Loucy (cell line): Measurements from ENCODE around the gene DNAAF8.

Experiments
- H2AFZ ChIP-seq: fragments of 200-600 bp; sonication (generic); 2 replicates; pipeline ENCODE4 v1.6.0; 2016; ENCODE audit warnings: antibody characterized with exemption, mild to moderate bottlenecking, low read length, moderate library complexity
- H3F3A ChIP-seq: fragments of 200-600 bp; 2 replicates; pipeline ENCODE4 v1.6.0; 2016; ENCODE audit warnings: antibody characterized with exemption, low read depth, mild to moderate bottlenecking
- H3K27me3 ChIP-seq: fragments of 200-600 bp; sonication (generic); 2 replicates; pipeline ENCODE4 v1.6.1; 2014; ENCODE audit warnings: low read length, mild to moderate bottlenecking; ENCODE audit not compliant: insufficient read depth, poor library complexity, severe bottlenecking
- H3K36me3 ChIP-seq: fragments of 200-600 bp; sonication (generic); 2 replicates; pipeline ENCODE4 v1.6.1; 2016; ENCODE audit warnings: low read length; ENCODE audit not compliant: insufficient read depth
- H3K4me1 ChIP-seq: fragments of 200-600 bp; sonication (generic); 2 replicates; pipeline ENCODE4 v1.5.1; 2014; ENCODE audit warnings: low read length, mild to moderate bottlenecking; ENCODE audit not compliant: insufficient read depth, poor library complexity, severe bottlenecking
- H3K4me2 ChIP-seq: fragments of 200-600 bp; sonication (generic); 2 replicates; pipeline ENCODE4 v1.6.0; 2014; ENCODE audit warnings: antibody characterized with exemption, low read length, low read depth, mild to moderate bottlenecking; ENCODE audit not compliant: poor library complexity, severe bottlenecking
- H3K4me3 ChIP-seq: fragments of 200-600 bp; sonication (generic); 2 replicates; pipeline ENCODE4 v1.5.1; 2014; ENCODE audit warnings: low read length, mild to moderate bottlenecking, mixed read lengths; ENCODE audit not compliant: poor library complexity, severe bottlenecking
- H3K79me2 ChIP-seq: fragments of 200-600 bp; sonication (generic); 2 replicates; pipeline ENCODE4 v1.6.1; 2014; ENCODE audit warnings: low read length; ENCODE audit not compliant: insufficient read depth
- H3K9ac ChIP-seq: fragments of 200-600 bp; sonication (generic); 2 replicates; pipeline ENCODE4 v1.6.0; 2014; ENCODE audit warnings: mild to moderate bottlenecking, low read depth, low read length, moderate library complexity; ENCODE audit not compliant: poor library complexity, severe bottlenecking
- H3K9me2 ChIP-seq: fragments of 200-600 bp; sonication (generic); replicated peaks from 2 replicates; pipeline ENCODE4 v1.6.1; 2016; ENCODE audit warnings: low read depth, low read length, mixed read lengths
- H3K9me3 ChIP-seq: fragments of 200-600 bp; sonication (generic); 2 replicates; pipeline ENCODE4 v1.6.1; 2014; ENCODE audit warnings: mild to moderate bottlenecking, antibody characterized with exemption, low read length, low read depth; ENCODE audit not compliant: insufficient read depth
- H4K20me1 ChIP-seq: fragments of 200-600 bp; sonication (generic); 2 replicates; pipeline ENCODE4 v1.6.0; 2014; ENCODE audit warnings: antibody characterized with exemption, low read length, mild to moderate bottlenecking; ENCODE audit not compliant: insufficient read depth, poor library complexity, severe bottlenecking
- CTCF ChIP-seq: fragments of 200-600 bp; sonication (generic); conservative IDR thresholded peaks from 2 replicates; pipeline ENCODE4 v1.5.1; 2014; ENCODE audit warnings: mild to moderate bottlenecking, antibody characterized with exemption, low read length
- EZH2phosphoT487 ChIP-seq: fragments of 200-600 bp; IDR thresholded peaks from 2 replicates; pipeline ENCODE4 v1.6.1; 2018; ENCODE audit warnings: antibody characterized with exemption, mild to moderate bottlenecking, moderate library complexity, borderline replicate concordance

DNAAF8 gene

GRCh38 chr16:4685776-4686496 is 48.4 kb upstream of the DNAAF8 start:
- H3K9ac ChIP-seq, result no peak overlapping the region
- no peak overlapping the region for H3K4me3 ChIP-seq
- H3F3A ChIP-seq, result no peaks in the 10 kb centered on the region
- H3K4me1 ChIP-seq, result no peaks in the 10 kb centered on the region
- H2AFZ ChIP-seq, result no peak overlapping the region
- TF ChIP-seq EZH2phosphoT487, result no peak
- no peak for TF ChIP-seq CTCF
- H3K79me2 ChIP-seq, result no peaks in the 10 kb centered on the region
- no peaks in the 10 kb centered on the region for H4K20me1 ChIP-seq
- H3K9me3 ChIP-seq, result no peaks in the 10 kb centered on the region
- H3K27me3 ChIP-seq, result no peaks in the 10 kb centered on the region
- H3K9me2 ChIP-seq, result no peaks in the 10 kb centered on the region
- no peaks in the 10 kb centered on the region for H3K36me3 ChIP-seq
- no peak overlapping the region for H3K4me2 ChIP-seq

- Histone ChIP-seq H3K4me3 (no peak overlapping the region), H3K4me2 (no peak overlapping the region), H3K9me3 (no peaks in the 10 kb centered on the region), H4K20me1 (no peaks in the 10 kb centered on the region), H3K4me1 (no peaks in the 10 kb centered on the region), H3K36me3 (no peaks in the 10 kb centered on the region), H3K9ac (no peak overlapping the region), H3K79me2 (no peaks in the 10 kb centered on the region), H2AFZ (no peak overlapping the region), H3F3A (no peaks in the 10 kb centered on the region), H3K9me2 (no peaks in the 10 kb centered on the region), H3K27me3 (no peaks in the 10 kb centered on the region)
- TF ChIP-seq EZH2phosphoT487, result no peak
- TF ChIP-seq CTCF, result no peak
These were observed 47.7 kb upstream of the DNAAF8 start for GRCh38 chr16:4686497-4687210.

- Histone ChIP-seq H3K36me3 (no peaks in the 10 kb centered on the region), H3K27me3 (no peaks in the 10 kb centered on the region), H3K4me2 (no peak overlapping the region), H2AFZ (no peak overlapping the region), H3K79me2 (no peaks in the 10 kb centered on the region), H3F3A (no peaks in the 10 kb centered on the region), H3K9me3 (no peaks in the 10 kb centered on the region), H4K20me1 (no peaks in the 10 kb centered on the region), H3K4me3 (no peak overlapping the region), H3K9me2 (no peaks in the 10 kb centered on the region), H3K9ac (no peak overlapping the region), H3K4me1 (no peaks in the 10 kb centered on the region)
- TF ChIP-seq CTCF (no peak), EZH2phosphoT487 (no peak)
These were observed 46.9 kb upstream of the DNAAF8 start for GRCh38 chr16:4687416-4687815.
